GM12878 (cell line): Measurements from ENCODE around the gene DPP4.

Experiments
- CTCF ChIP-seq, 3 experiments: IDR thresholded peaks in 2 of 3; conservative IDR thresholded peaks in 1 of 3; 2 replicates each; pipeline ENCODE4 v1.5.1; 2011; ENCODE audit warnings: low read depth in 3 of 3, low read length in 3 of 3, mild to moderate bottlenecking in 3 of 3, control low read depth in 2 of 3, moderate library complexity in 2 of 3, inconsistent platforms in 1 of 3, mixed read lengths in 1 of 3; ENCODE audit not compliant: control insufficient read depth in 2 of 3, insufficient read depth in 1 of 3; ENCODE audit errors: extremely low read depth in 1 of 3
- FOXM1 ChIP-seq: IDR thresholded peaks from 2 replicates; pipeline ENCODE4 v1.6.1; 2012; ENCODE audit warnings: low read depth, mild to moderate bottlenecking, inconsistent platforms, low read length, moderate library complexity
- POU2F2 ChIP-seq: IDR thresholded peaks from 3 replicates; pipeline ENCODE4 v1.6.1; 2011; ENCODE audit warnings: low read depth, mild to moderate bottlenecking, low read length, borderline replicate concordance
- ZNF217 ChIP-seq: fragments of 450-650 bp; IDR thresholded peaks from 2 replicates; pipeline ENCODE4 v1.6.1; 2017; ENCODE audit warnings: antibody characterized with exemption, mild to moderate bottlenecking

- no peak for TF ChIP-seq CTCF (IDR thresholded peaks at IDR 0.05 in 2 of 3, conservative IDR thresholded peaks at IDR 0.05 in 1 of 3; ENCODE audit: control insufficient read depth in 2 of 3, extremely low read depth in 1 of 3, insufficient read depth in 1 of 3, low read depth in 3 of 3, low read length in 3 of 3)
- no peak for TF ChIP-seq POU2F2
- no peak for TF ChIP-seq ZNF217
- no peak for TF ChIP-seq FOXM1
Observed at GRCh38 chr2:162074928-162075688, 1.1 kb upstream of the DPP4 start.
